HG03460 (cell line): ENCODE measurements around the gene GAPVD1.

Experiments
- ATAC-seq: cut with Tn5 transposase; IDR thresholded peaks from one replicate; pipeline ENCODE4 v1.9.1; 2021; ENCODE audit not compliant: unreplicated experiment

GAPVD1 gene

GRCh38 chr9:125404733-125405132, 143.1 kb downstream of the GAPVD1 start:
- ATAC-seq: no peak

GRCh38 chr9:125405938-125406809, 144.5 kb downstream of the GAPVD1 start:
- no peak for ATAC-seq

- ATAC-seq: no peak
Observed at GRCh38 chr9:125406810-125407087, 145.1 kb downstream of the GAPVD1 start.

- no peak for ATAC-seq
Observed at GRCh38 chr9:125407432-125407973, 145.9 kb downstream of the GAPVD1 start.

- no peak for ATAC-seq
Observed at GRCh38 chr9:125407974-125408900, 146.6 kb downstream of the GAPVD1 start.

- no peak for ATAC-seq
Observed at GRCh38 chr9:125409217-125409636, 147.6 kb downstream of the GAPVD1 start.

- ATAC-seq: no peak
Observed at GRCh38 chr9:125409637-125410521, 148.3 kb downstream of the GAPVD1 start.

- ATAC-seq: no peak
Observed at GRCh38 chr9:125410522-125410894, 148.9 kb downstream of the GAPVD1 start.

- no peak for ATAC-seq
Observed at GRCh38 chr9:125411171-125411756, 149.6 kb downstream of the GAPVD1 start.

GRCh38 chr9:125412166-125412565, 150.5 kb downstream of the GAPVD1 start:
- ATAC-seq: no peak

GRCh38 chr9:125413579-125413978, 152.0 kb downstream of the GAPVD1 start:
- no peak for ATAC-seq

GRCh38 chr9:125415583-125416460, 154.2 kb downstream of the GAPVD1 start:
- ATAC-seq: no peak

GRCh38 chr9:125416517-125416916, 154.9 kb downstream of the GAPVD1 start:
- no peak for ATAC-seq
